ENCODE data around the gene SPATA33. TPM values are rescaled to one million over a fixed set of nuclear protein-coding genes. Genes with fewer than 3 reads are reported as not detected.

Gene SPATA33
- total and polyA plus RNA-seq, 2 experiments from 2014 or later: 2.7 to 7.5 TPM

DNA sequence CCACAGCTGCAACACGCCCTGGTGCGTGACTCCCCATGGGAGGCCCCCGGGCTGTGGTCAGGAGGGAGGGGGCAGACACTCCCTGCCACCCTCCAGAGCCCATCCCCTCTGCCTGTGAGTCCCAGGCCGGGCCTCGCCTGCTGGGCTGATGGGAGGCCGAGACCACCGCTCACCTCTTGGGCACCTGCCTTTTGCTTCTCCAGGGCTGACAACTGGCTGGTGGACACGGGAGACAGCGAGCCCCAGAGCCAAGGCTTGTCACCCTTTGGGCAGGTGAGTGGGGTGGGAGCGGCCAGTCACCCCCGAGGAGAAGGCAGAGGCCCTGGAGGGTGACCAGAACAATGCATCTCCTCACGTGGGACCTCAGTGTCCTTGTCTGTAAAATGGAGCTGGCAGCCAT is 21.0 kb upstream of the SPATA33 start:
- Histone ChIP-seq H4K20me1 (ENCODE audit: insufficient read depth) (no peaks in the 10 kb centered on the region), H3K27me3 (replicated peaks; ENCODE audit: insufficient read depth) (no peaks in the 10 kb centered on the region), H3K4me1 (ENCODE audit: insufficient read depth) (peaks cover 16% of the 10 kb centered on the region), H3K36me3 (ENCODE audit: low read depth) (no peaks in the 10 kb centered on the region), H3K9ac (no peak overlapping the region), H3K4me2 (ENCODE audit: unreplicated experiment) (no peak overlapping the region), H3K9me3 (ENCODE audit: low read depth) (no peaks in the 10 kb centered on the region), H3K9me2 (ENCODE audit: insufficient read depth) (no peaks in the 10 kb centered on the region), H2AFZ (no peak overlapping the region), H3F3A (ENCODE audit: insufficient read depth) (peaks cover 5% of the 10 kb centered on the region), H3K79me2 (ENCODE audit: insufficient read depth) (no peaks in the 10 kb centered on the region), H3K4me3 (no peak overlapping the region), H3K27ac (no peak overlapping the region)
- WGBS, 2 experiments (ENCODE audit: low coverage in 1 of 2, low lambda C conversion rate in 2 of 2, missing lambda C conversion rate in 2 of 2): 75 to 82% methylated on average over 12 of the region's 12 CpGs
- in situ Hi-C loops (cut with MboI): no loop called here
- no peak for TF ChIP-seq EZH2 (IDR thresholded peaks at IDR 0.05; ENCODE audit: insufficient read depth, poor library complexity, severe bottlenecking)
- no peak for TF ChIP-seq EZH2phosphoT487 (IDR thresholded peaks at IDR 0.05; ENCODE audit: insufficient read depth, low read depth)
- no peak for DNase-seq

GRCh38 chr16:89637379-89637778 is 20.3 kb upstream of the SPATA33 start:
- Histone ChIP-seq H3K27me3 (replicated peaks; ENCODE audit: insufficient read depth) (no peaks in the 10 kb centered on the region), H3K4me1 (ENCODE audit: insufficient read depth) (peaks cover 14% of the 10 kb centered on the region), H2AFZ (no peak overlapping the region), H3K79me2 (ENCODE audit: insufficient read depth) (no peaks in the 10 kb centered on the region), H3K4me2 (ENCODE audit: unreplicated experiment) (no peak overlapping the region), H3K9me3 (ENCODE audit: low read depth) (no peaks in the 10 kb centered on the region), H3F3A (ENCODE audit: insufficient read depth) (peaks cover 5% of the 10 kb centered on the region), H3K36me3 (ENCODE audit: low read depth) (no peaks in the 10 kb centered on the region), H3K9ac (no peak overlapping the region), H3K4me3 (no peak overlapping the region), H3K9me2 (ENCODE audit: insufficient read depth) (no peaks in the 10 kb centered on the region), H3K27ac (no peak overlapping the region), H4K20me1 (ENCODE audit: insufficient read depth) (no peaks in the 10 kb centered on the region)
- WGBS, 2 experiments (ENCODE audit: low coverage in 1 of 2, low lambda C conversion rate in 2 of 2, missing lambda C conversion rate in 2 of 2): 38 to 57% methylated on average over 7 to 10 of the region's 10 CpGs
- in situ Hi-C loops (cut with MboI): no loop called here
- DNase-seq: no peak
- no peak for TF ChIP-seq EZH2 (IDR thresholded peaks at IDR 0.05; ENCODE audit: insufficient read depth, poor library complexity, severe bottlenecking)
- TF ChIP-seq EZH2phosphoT487 (IDR thresholded peaks at IDR 0.05; ENCODE audit: insufficient read depth, low read depth): no peak

DNA sequence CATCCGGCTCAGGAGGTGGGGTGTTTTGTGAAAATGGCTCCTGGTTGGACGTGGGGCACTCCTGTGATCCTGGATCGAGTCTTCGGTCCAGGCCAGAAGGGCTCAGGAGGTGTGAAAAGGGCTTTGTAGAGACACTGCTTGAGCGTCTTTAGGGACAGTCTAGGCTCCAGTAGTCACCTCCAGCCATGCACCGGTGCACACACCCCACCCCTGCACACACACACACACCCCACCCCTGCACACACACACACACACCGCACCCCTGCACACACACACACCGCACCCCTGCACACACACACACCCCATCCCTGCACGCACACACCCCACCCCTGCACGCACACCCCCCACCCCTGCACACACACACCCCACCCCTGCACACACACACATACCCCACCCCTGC is 19.2 kb upstream of the SPATA33 start:
- DNase-seq: no peak
- H3K79me2 ChIP-seq (ENCODE audit: insufficient read depth): no peaks in the 10 kb centered on the region
- no peaks in the 10 kb centered on the region for H3K9me2 ChIP-seq (ENCODE audit: insufficient read depth)
- H2AFZ ChIP-seq: no peak overlapping the region
- no peak overlapping the region for H3K27ac ChIP-seq
- peaks cover 3% of the 10 kb centered on the region; the same call in 1 of the 2 replicates for H3K4me1 ChIP-seq (ENCODE audit: insufficient read depth)
- H3K36me3 ChIP-seq (ENCODE audit: low read depth): no peaks in the 10 kb centered on the region
- H3K4me3 ChIP-seq: no peak overlapping the region
- in situ Hi-C loops (cut with MboI): no loop called here
- H3K9ac ChIP-seq: no peak overlapping the region
- H4K20me1 ChIP-seq (ENCODE audit: insufficient read depth): no peaks in the 10 kb centered on the region
- TF ChIP-seq EZH2phosphoT487 (IDR thresholded peaks at IDR 0.05; ENCODE audit: insufficient read depth, low read depth): no peak
- no peak for TF ChIP-seq EZH2 (IDR thresholded peaks at IDR 0.05; ENCODE audit: insufficient read depth, poor library complexity, severe bottlenecking)
- peaks cover 5% of the 10 kb centered on the region for H3F3A ChIP-seq (ENCODE audit: insufficient read depth)
- no peak overlapping the region for H3K4me2 ChIP-seq (ENCODE audit: unreplicated experiment)
- H3K27me3 ChIP-seq (replicated peaks; ENCODE audit: insufficient read depth): no peaks in the 10 kb centered on the region
- WGBS, 2 experiments (ENCODE audit: low coverage in 1 of 2, low lambda C conversion rate in 2 of 2, missing lambda C conversion rate in 2 of 2): 40 to 68% methylated on average over 5 to 10 of the region's 10 CpGs
- no peaks in the 10 kb centered on the region for H3K9me3 ChIP-seq (ENCODE audit: low read depth)

DNA sequence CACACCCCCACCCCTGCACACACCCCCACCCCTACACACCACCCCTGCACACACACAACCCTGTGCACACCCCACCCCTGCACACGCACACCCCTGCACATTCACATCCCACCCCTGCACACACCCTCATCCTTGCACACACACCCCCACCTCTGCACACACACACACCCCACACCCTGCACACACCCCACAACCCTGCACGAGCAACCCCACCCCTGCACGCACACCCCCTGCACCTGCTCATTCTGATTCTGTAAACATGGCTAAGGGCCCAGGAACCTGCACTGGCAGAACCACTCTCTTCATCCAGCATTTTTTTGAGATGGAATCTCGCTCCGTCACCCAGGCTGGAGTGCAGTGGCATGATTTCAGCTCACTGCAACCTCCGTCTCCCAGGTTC is 18.3 kb upstream of the SPATA33 start:
- in situ Hi-C loops (cut with MboI): no loop called here
- WGBS, 2 experiments (ENCODE audit: low coverage in 1 of 2, low lambda C conversion rate in 2 of 2, missing lambda C conversion rate in 2 of 2): 77% methylated on average over 5 to 6 of the region's 6 CpGs
- no peak overlapping the region for H2AFZ ChIP-seq
- no peak for DNase-seq
- H3K36me3 ChIP-seq (ENCODE audit: low read depth): no peaks in the 10 kb centered on the region
- no peak overlapping the region for H3K9ac ChIP-seq
- no peak overlapping the region for H3K27ac ChIP-seq
- no peaks in the 10 kb centered on the region for H3F3A ChIP-seq (ENCODE audit: insufficient read depth)
- no peak overlapping the region for H3K4me2 ChIP-seq (ENCODE audit: unreplicated experiment)
- H3K9me3 ChIP-seq (ENCODE audit: low read depth): no peaks in the 10 kb centered on the region
- H4K20me1 ChIP-seq (ENCODE audit: insufficient read depth): no peaks in the 10 kb centered on the region
- H3K9me2 ChIP-seq (ENCODE audit: insufficient read depth): no peaks in the 10 kb centered on the region
- H3K4me3 ChIP-seq: no peak overlapping the region
- no peaks in the 10 kb centered on the region for H3K4me1 ChIP-seq (ENCODE audit: insufficient read depth)
- no peaks in the 10 kb centered on the region for H3K27me3 ChIP-seq (replicated peaks; ENCODE audit: insufficient read depth)
- TF ChIP-seq EZH2 (IDR thresholded peaks at IDR 0.05; ENCODE audit: insufficient read depth, poor library complexity, severe bottlenecking) (no peak), EZH2phosphoT487 (IDR thresholded peaks at IDR 0.05; ENCODE audit: insufficient read depth, low read depth) (no peak)
- H3K79me2 ChIP-seq (ENCODE audit: insufficient read depth): no peaks in the 10 kb centered on the region

Data from GM23248 (cell line).